Osteoblast (primary cell): Measurements from ENCODE around the gene TNS4. TPM values are rescaled to one million over a fixed set of nuclear protein-coding genes. Genes with fewer than 3 reads are reported as not detected.

Source experiments
- DNase-seq: peaks from one replicate; pipeline ENCODE4 v3.0.0; 2011; ENCODE audit warnings: low spot score, mixed read lengths; ENCODE audit not compliant: insufficient read length; ENCODE audit errors: missing footprints
- H2AFZ ChIP-seq: 2 replicates; pipeline ENCODE4 v1.6.0; 2011; ENCODE audit warnings: mild to moderate bottlenecking, low read length
- H3K27ac ChIP-seq: 2 replicates; pipeline ENCODE4 v1.5.1; 2011; ENCODE audit warnings: mild to moderate bottlenecking, low read depth, low read length, moderate library complexity
- H3K27me3 ChIP-seq: 2 replicates; pipeline ENCODE4 v1.6.0; 2012; ENCODE audit warnings: mild to moderate bottlenecking, control low read depth, inconsistent platforms, low read length, moderate library complexity; ENCODE audit not compliant: insufficient read depth
- H3K36me3 ChIP-seq: 2 replicates; pipeline ENCODE4 v1.5.1; 2011; ENCODE audit warnings: mild to moderate bottlenecking, low read length, control low read depth, moderate library complexity; ENCODE audit not compliant: insufficient read depth
- H3K4me1 ChIP-seq: 2 replicates; pipeline ENCODE4 v1.5.1; 2011; ENCODE audit warnings: mild to moderate bottlenecking, low read length, control low read depth, moderate library complexity; ENCODE audit not compliant: insufficient read depth
- H3K4me2 ChIP-seq: 2 replicates; pipeline ENCODE4 v1.6.0; 2011; ENCODE audit warnings: mild to moderate bottlenecking, low read length; ENCODE audit not compliant: insufficient read depth
- H3K4me3 ChIP-seq: fragments of 200-600 bp; sonication (generic); 3 replicates; pipeline ENCODE4 v1.5.1; 2012; ENCODE audit warnings: mild to moderate bottlenecking, low read length, inconsistent platforms; ENCODE audit not compliant: insufficient read depth
- H3K79me2 ChIP-seq: 2 replicates; pipeline ENCODE4 v1.6.0; 2012; ENCODE audit warnings: mild to moderate bottlenecking, low read length, control low read depth, inconsistent platforms; ENCODE audit not compliant: insufficient read depth
- H3K9me3 ChIP-seq: 2 replicates; pipeline ENCODE4 v1.5.1; 2011; ENCODE audit warnings: low read depth, low read length, control low read depth
- H4K20me1 ChIP-seq: 2 replicates; pipeline ENCODE4 v1.6.0; 2012; ENCODE audit warnings: mild to moderate bottlenecking, low read length, control low read depth; ENCODE audit not compliant: insufficient read depth
- total RNA-seq: library from RNA; depleted of rRNA; stranded (reverse); fragments of >200 nt; gene quantifications from 2 replicates; pipeline ENCODE4 v1.2.3, GENCODE V29; 2012
- TF ChIP-seq, protein P1 (sequence below): IDR thresholded peaks from 2 replicates; pipeline ENCODE4 v1.5.1; 2011; ENCODE audit warnings: mild to moderate bottlenecking, low read depth, low read length, moderate library complexity; ENCODE audit errors: extremely low read depth

TNS4 gene
- total RNA-seq, 1 donor: under 0.01 TPM

DNA sequence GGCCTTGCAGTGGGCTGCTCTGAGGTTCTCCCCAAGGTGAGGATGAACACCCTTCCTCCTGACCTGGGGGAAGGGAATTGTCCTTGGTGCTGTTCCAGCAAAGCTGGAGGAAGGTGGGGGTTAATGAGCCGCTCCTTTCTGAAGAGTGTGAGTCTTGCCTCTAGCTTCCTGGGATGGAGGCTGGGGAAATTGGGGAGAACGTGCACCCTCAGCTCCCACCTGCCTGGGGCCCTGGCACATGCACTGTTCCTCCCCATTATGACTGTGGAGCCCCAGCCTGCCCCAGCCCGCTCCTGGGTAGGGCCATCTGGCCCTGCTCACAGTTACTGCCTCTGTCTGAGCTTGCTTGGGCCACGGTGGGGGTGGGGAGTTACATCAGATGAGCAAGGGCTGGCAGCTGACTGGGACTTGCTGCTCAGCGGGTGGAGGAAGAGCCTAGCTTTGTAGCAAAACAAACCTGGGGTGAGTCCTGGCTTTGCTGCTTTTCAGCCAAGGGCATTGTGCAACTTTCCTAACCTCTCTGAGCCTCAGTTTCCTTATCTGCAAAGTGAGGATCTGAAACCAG, 11.1 kb downstream of the TNS4 start:
- no peak overlapping the region for H3K4me3 ChIP-seq
- H3K4me2 ChIP-seq: no peak overlapping the region
- H3K27me3 ChIP-seq: no peaks in the 10 kb centered on the region
- H3K36me3 ChIP-seq: no peaks in the 10 kb centered on the region
- no peaks in the 10 kb centered on the region for H4K20me1 ChIP-seq
- TF ChIP-seq, protein P1, sequence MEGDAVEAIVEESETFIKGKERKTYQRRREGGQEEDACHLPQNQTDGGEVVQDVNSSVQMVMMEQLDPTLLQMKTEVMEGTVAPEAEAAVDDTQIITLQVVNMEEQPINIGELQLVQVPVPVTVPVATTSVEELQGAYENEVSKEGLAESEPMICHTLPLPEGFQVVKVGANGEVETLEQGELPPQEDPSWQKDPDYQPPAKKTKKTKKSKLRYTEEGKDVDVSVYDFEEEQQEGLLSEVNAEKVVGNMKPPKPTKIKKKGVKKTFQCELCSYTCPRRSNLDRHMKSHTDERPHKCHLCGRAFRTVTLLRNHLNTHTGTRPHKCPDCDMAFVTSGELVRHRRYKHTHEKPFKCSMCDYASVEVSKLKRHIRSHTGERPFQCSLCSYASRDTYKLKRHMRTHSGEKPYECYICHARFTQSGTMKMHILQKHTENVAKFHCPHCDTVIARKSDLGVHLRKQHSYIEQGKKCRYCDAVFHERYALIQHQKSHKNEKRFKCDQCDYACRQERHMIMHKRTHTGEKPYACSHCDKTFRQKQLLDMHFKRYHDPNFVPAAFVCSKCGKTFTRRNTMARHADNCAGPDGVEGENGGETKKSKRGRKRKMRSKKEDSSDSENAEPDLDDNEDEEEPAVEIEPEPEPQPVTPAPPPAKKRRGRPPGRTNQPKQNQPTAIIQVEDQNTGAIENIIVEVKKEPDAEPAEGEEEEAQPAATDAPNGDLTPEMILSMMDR: no peak
- H3K4me1 ChIP-seq: peaks cover 49% of the 10 kb centered on the region
- H2AFZ ChIP-seq: no peak overlapping the region
- no peaks in the 10 kb centered on the region for H3K79me2 ChIP-seq
- peak; percentile 94 for DNase-seq
- H3K9me3 ChIP-seq: no peaks in the 10 kb centered on the region
- peak overlapping the region; percentile 53 for H3K27ac ChIP-seq

- H3K27ac ChIP-seq: peak overlapping the region; percentile 97
- H3K4me3 ChIP-seq: no peak overlapping the region
- no peak overlapping the region for H3K4me2 ChIP-seq
- H3K27me3 ChIP-seq: no peaks in the 10 kb centered on the region
- H3K4me1 ChIP-seq: peaks cover 51% of the 10 kb centered on the region
- H3K79me2 ChIP-seq: no peaks in the 10 kb centered on the region
- no peaks in the 10 kb centered on the region for H3K9me3 ChIP-seq
- H2AFZ ChIP-seq: no peak overlapping the region
- H3K36me3 ChIP-seq: no peaks in the 10 kb centered on the region
- H4K20me1 ChIP-seq: no peaks in the 10 kb centered on the region
- TF ChIP-seq, protein P1: no peak
- DNase-seq: no peak
Observed at GRCh38 chr17:40487371-40488020, 13.9 kb downstream of the TNS4 start.

GRCh38 chr17:40486522-40487370, 14.7 kb downstream of the TNS4 start:
- H3K27ac ChIP-seq: peak overlapping the region; percentile 97
- no peaks in the 10 kb centered on the region for H3K27me3 ChIP-seq
- no peaks in the 10 kb centered on the region for H3K36me3 ChIP-seq
- no peak overlapping the region for H2AFZ ChIP-seq
- no peak overlapping the region for H3K4me3 ChIP-seq
- TF ChIP-seq, protein P1: no peak
- H3K79me2 ChIP-seq: no peaks in the 10 kb centered on the region
- DNase-seq: peak; percentile 85
- peak overlapping the region; percentile 66 for H3K4me2 ChIP-seq
- peaks cover 51% of the 10 kb centered on the region for H3K4me1 ChIP-seq
- no peaks in the 10 kb centered on the region for H3K9me3 ChIP-seq
- H4K20me1 ChIP-seq: no peaks in the 10 kb centered on the region
